Karpas-422 (cell line): ENCODE measurements around the gene CDR2L. TPM values are rescaled to one million over a fixed set of nuclear protein-coding genes. Genes with fewer than 3 reads are reported as not detected.
A peak's percentile ranks its signal among the peaks of the same experiment; 100 is the strongest.
"Not testable (repeated sequence)": the region's sequence is repeated elsewhere in the genome, so short reads cannot be mapped to it uniquely, and the experiment has no call there.

Source experiments
- DNase-seq: peaks from one replicate; pipeline ENCODE4 v3.0.0-alpha.2; 2015
- H2AFZ ChIP-seq: fragments of 200-600 bp; sonication (generic); 2 replicates; pipeline ENCODE4 v1.6.1; 2014; ENCODE audit warnings: antibody characterized with exemption, low read length, mixed read lengths
- H3K27ac ChIP-seq: fragments of 200-600 bp; sonication (generic); 2 replicates; pipeline ENCODE4 v1.5.1; 2014; ENCODE audit warnings: mild to moderate bottlenecking, low read length, moderate library complexity
- H3K27me3 ChIP-seq: fragments of 200-600 bp; sonication (generic); 2 replicates; pipeline ENCODE4 v1.6.1; 2014; ENCODE audit warnings: low read length, mixed read lengths
- H3K36me3 ChIP-seq: fragments of 200-600 bp; sonication (generic); 2 replicates; pipeline ENCODE4 v1.6.1; 2014; ENCODE audit warnings: low read length, mixed read lengths; ENCODE audit not compliant: insufficient read depth
- H3K4me1 ChIP-seq: fragments of 200-600 bp; sonication (generic); 2 replicates; pipeline ENCODE4 v1.6.1; 2014; ENCODE audit warnings: mild to moderate bottlenecking, low read length, mixed read lengths
- H3K4me2 ChIP-seq: fragments of 200-600 bp; sonication (generic); 2 replicates; pipeline ENCODE4 v1.6.1; 2014; ENCODE audit warnings: low read length, low read depth, mild to moderate bottlenecking; ENCODE audit not compliant: poor library complexity, severe bottlenecking
- H3K4me3 ChIP-seq: fragments of 200-600 bp; sonication (generic); 2 replicates; pipeline ENCODE4 v1.5.1; 2014; ENCODE audit warnings: mild to moderate bottlenecking, antibody characterized with exemption, low read length, mixed read lengths
- H3K79me2 ChIP-seq: fragments of 200-600 bp; sonication (generic); 2 replicates; pipeline ENCODE4 v1.6.1; 2014; ENCODE audit warnings: mild to moderate bottlenecking, low read length, mixed read lengths
- H3K9ac ChIP-seq: fragments of 200-600 bp; sonication (generic); 2 replicates; pipeline ENCODE4 v1.6.0; 2014; ENCODE audit warnings: low read length
- H3K9me2 ChIP-seq: fragments of 200-600 bp; sonication (generic), shearing (Covaris generic); replicated peaks from 2 replicates; pipeline ENCODE4 v1.6.0; 2014; ENCODE audit warnings: mild to moderate bottlenecking, low read length, moderate library complexity; ENCODE audit not compliant: insufficient read depth
- H3K9me3 ChIP-seq: fragments of 300-700, 200-600 bp; sonication (generic); 2 replicates; pipeline ENCODE4 v1.6.1; 2014; ENCODE audit warnings: low read length, mixed read lengths
- H4K20me1 ChIP-seq: fragments of 200-600 bp; sonication (generic); 2 replicates; pipeline ENCODE4 v1.6.1; 2014; ENCODE audit warnings: mild to moderate bottlenecking, antibody characterized with exemption, low read length, low read depth; ENCODE audit not compliant: insufficient read depth
- total RNA-seq: library from RNA; depleted of rRNA; stranded (reverse); fragments of >200 nt; shearing (Covaris generic); gene quantifications from 2 replicates; pipeline ENCODE4 v1.2.3, GENCODE V29; 2014; ENCODE audit warnings: low replicate concordance

The CDR2L gene
- total RNA-seq, 1 experiment from 2014 or later = not detected

- H3K4me1 ChIP-seq = peaks cover 7% of the 10 kb centered on the region
- H3K79me2 ChIP-seq = no peaks in the 10 kb centered on the region
- H3K27ac ChIP-seq = no peak overlapping the region
- H3K4me3 ChIP-seq = no peak overlapping the region
- H3K9me3 ChIP-seq = no peaks in the 10 kb centered on the region
- no peak overlapping the region for H3K4me2 ChIP-seq
- no peaks in the 10 kb centered on the region for H3K36me3 ChIP-seq
- H3K9ac ChIP-seq = no peak overlapping the region
- H4K20me1 ChIP-seq = no peaks in the 10 kb centered on the region
- H2AFZ ChIP-seq = no peak overlapping the region
- H3K9me2 ChIP-seq = no peaks in the 10 kb centered on the region
- peak; percentile 51 for DNase-seq
- no peaks in the 10 kb centered on the region for H3K27me3 ChIP-seq
Observed at GRCh38 chr17:74963656-74964055, 23.8 kb upstream of the CDR2L start.

GRCh38 chr17:74964246-74964761 is 23.1 kb upstream of the CDR2L start:
- H3K9me3 ChIP-seq = no peaks in the 10 kb centered on the region
- no peak overlapping the region for H3K27ac ChIP-seq
- H3K4me1 ChIP-seq = peaks cover 7% of the 10 kb centered on the region
- H3K79me2 ChIP-seq = no peaks in the 10 kb centered on the region
- H2AFZ ChIP-seq = no peak overlapping the region
- no peak overlapping the region for H3K4me3 ChIP-seq
- no peaks in the 10 kb centered on the region for H3K9me2 ChIP-seq
- H3K4me2 ChIP-seq = no peak overlapping the region
- no peaks in the 10 kb centered on the region for H4K20me1 ChIP-seq
- no peak overlapping the region for H3K9ac ChIP-seq
- no peaks in the 10 kb centered on the region for H3K27me3 ChIP-seq
- H3K36me3 ChIP-seq = no peaks in the 10 kb centered on the region
- no peak for DNase-seq

- DNase-seq = no peak
- H3K36me3 ChIP-seq = no peaks in the 10 kb centered on the region
- no peaks in the 10 kb centered on the region for H4K20me1 ChIP-seq
- peaks cover 7% of the 10 kb centered on the region for H3K4me1 ChIP-seq
- H3K9me2 ChIP-seq = no peaks in the 10 kb centered on the region
- H3K4me3 ChIP-seq = no peak overlapping the region
- no peak overlapping the region for H3K9ac ChIP-seq
- no peaks in the 10 kb centered on the region for H3K27me3 ChIP-seq
- H3K79me2 ChIP-seq = no peaks in the 10 kb centered on the region
- no peak overlapping the region for H3K27ac ChIP-seq
- H2AFZ ChIP-seq = no peak overlapping the region
- H3K9me3 ChIP-seq = no peaks in the 10 kb centered on the region
- H3K4me2 ChIP-seq = no peak overlapping the region
Observed at GRCh38 chr17:74964988-74965622, 22.3 kb upstream of the CDR2L start.

- Histone ChIP-seq H3K9me3 (no peaks in the 10 kb centered on the region), H3K9ac (no peak overlapping the region), H3K4me3 (no peak overlapping the region), H3K27ac (no peak overlapping the region), H3K4me1 (no peaks in the 10 kb centered on the region), H3K79me2 (no peaks in the 10 kb centered on the region), H3K36me3 (no peaks in the 10 kb centered on the region), H2AFZ (no peak overlapping the region), H3K27me3 (no peaks in the 10 kb centered on the region), H3K4me2 (no peak overlapping the region), H3K9me2 (no peaks in the 10 kb centered on the region), H4K20me1 (no peaks in the 10 kb centered on the region)
- DNase-seq = no peak
Observed at GRCh38 chr17:74968361-74968780, 19.1 kb upstream of the CDR2L start.

- H3K4me1 ChIP-seq, H2AFZ ChIP-seq, H3K27me3 ChIP-seq, H3K4me2 ChIP-seq, H4K20me1 ChIP-seq, H3K9me3 ChIP-seq, H3K4me3 ChIP-seq, H3K9ac ChIP-seq, H3K27ac ChIP-seq, H3K9me2 ChIP-seq, DNase-seq, H3K36me3 ChIP-seq, H3K79me2 ChIP-seq: not testable (repeated sequence)
Observed at GRCh38 chr17:74969501-74969900, 17.9 kb upstream of the CDR2L start.

GRCh38 chr17:74970395-74970794 is 17.0 kb upstream of the CDR2L start:
- H3K9me3 ChIP-seq = no peaks in the 10 kb centered on the region
- H3K27me3 ChIP-seq = no peaks in the 10 kb centered on the region
- H3K4me1 ChIP-seq = peaks cover 9% of the 10 kb centered on the region
- no peak overlapping the region for H3K4me2 ChIP-seq
- no peak overlapping the region for H2AFZ ChIP-seq
- H3K36me3 ChIP-seq = no peaks in the 10 kb centered on the region
- no peaks in the 10 kb centered on the region for H4K20me1 ChIP-seq
- H3K79me2 ChIP-seq = no peaks in the 10 kb centered on the region
- H3K9me2 ChIP-seq = no peaks in the 10 kb centered on the region
- no peak overlapping the region for H3K9ac ChIP-seq
- H3K27ac ChIP-seq = no peak overlapping the region
- DNase-seq = no peak
- no peak overlapping the region for H3K4me3 ChIP-seq

- H3K4me3 ChIP-seq = no peak overlapping the region
- no peaks in the 10 kb centered on the region for H3K27me3 ChIP-seq
- no peaks in the 10 kb centered on the region for H3K9me3 ChIP-seq
- no peaks in the 10 kb centered on the region for H3K79me2 ChIP-seq
- H3K9ac ChIP-seq = no peak overlapping the region
- H3K4me1 ChIP-seq = peaks cover 9% of the 10 kb centered on the region
- no peak for DNase-seq
- H3K4me2 ChIP-seq = no peak overlapping the region
- no peaks in the 10 kb centered on the region for H4K20me1 ChIP-seq
- no peaks in the 10 kb centered on the region for H3K36me3 ChIP-seq
- no peaks in the 10 kb centered on the region for H3K9me2 ChIP-seq
- no peak overlapping the region for H3K27ac ChIP-seq
- no peak overlapping the region for H2AFZ ChIP-seq
Observed at GRCh38 chr17:74971069-74971841, 16.2 kb upstream of the CDR2L start.

- no peaks in the 10 kb centered on the region for H3K79me2 ChIP-seq
- no peaks in the 10 kb centered on the region for H3K9me2 ChIP-seq
- no peak for DNase-seq
- H4K20me1 ChIP-seq = no peaks in the 10 kb centered on the region
- no peak overlapping the region for H3K4me2 ChIP-seq
- no peak overlapping the region for H2AFZ ChIP-seq
- H3K4me1 ChIP-seq = peaks cover 9% of the 10 kb centered on the region
- H3K36me3 ChIP-seq = no peaks in the 10 kb centered on the region
- H3K27ac ChIP-seq = no peak overlapping the region
- H3K27me3 ChIP-seq = no peaks in the 10 kb centered on the region
- no peaks in the 10 kb centered on the region for H3K9me3 ChIP-seq
- H3K9ac ChIP-seq = no peak overlapping the region
- no peak overlapping the region for H3K4me3 ChIP-seq
Observed at GRCh38 chr17:74971842-74972106, 15.7 kb upstream of the CDR2L start.
